RPMI8226 (cell line): ENCODE measurements around the gene RBPJL.
A peak's percentile ranks its signal among the peaks of the same experiment; 100 is the strongest.

Experiments
- DNase-seq: peaks from one replicate; pipeline ENCODE4 v3.0.0-alpha.2; 2015

The RBPJL gene

GRCh38 chr20:45320948-45321595 lies 14.4 kb downstream of the RBPJL start:
- DNase-seq = peak; percentile 84

- DNase-seq = peak; percentile 76
Measured at GRCh38 chr20:45322952-45323383, 16.3 kb downstream of the RBPJL start.

- DNase-seq = no peak
Measured at GRCh38 chr20:45323731-45324130, 17.1 kb downstream of the RBPJL start.

- no peak for DNase-seq
Measured at GRCh38 chr20:45325371-45325770, 18.7 kb downstream of the RBPJL start.

- no peak for DNase-seq
Measured at GRCh38 chr20:45328451-45328850, 21.8 kb downstream of the RBPJL start.

- no peak for DNase-seq
Measured at GRCh38 chr20:45329497-45330319, 23.1 kb downstream of the RBPJL start.

- DNase-seq = no peak
Measured at GRCh38 chr20:45330476-45330875, 23.8 kb downstream of the RBPJL start.

GRCh38 chr20:45336530-45337366 lies 30.1 kb downstream of the RBPJL start:
- DNase-seq = no peak

- DNase-seq = no peak
Measured at GRCh38 chr20:45337367-45338120, 30.9 kb downstream of the RBPJL start.

- DNase-seq = no peak
Measured at GRCh38 chr20:45338121-45339030, 31.7 kb downstream of the RBPJL start.

GRCh38 chr20:45339084-45339483 lies 32.4 kb downstream of the RBPJL start:
- DNase-seq = no peak

GRCh38 chr20:45339799-45340198 lies 33.2 kb downstream of the RBPJL start:
- DNase-seq = no peak

GRCh38 chr20:45340236-45340847 lies 33.7 kb downstream of the RBPJL start:
- peak; percentile 41 for DNase-seq

GRCh38 chr20:45340951-45341350 lies 34.3 kb downstream of the RBPJL start:
- no peak for DNase-seq

GRCh38 chr20:45341579-45341938 lies 34.9 kb downstream of the RBPJL start:
- no peak for DNase-seq

- no peak for DNase-seq
Measured at GRCh38 chr20:45341939-45342854, 35.6 kb downstream of the RBPJL start.

- DNase-seq = no peak
Measured at GRCh38 chr20:45342855-45343531, 36.4 kb downstream of the RBPJL start.

GRCh38 chr20:45343532-45344167 lies 37.0 kb downstream of the RBPJL start:
- DNase-seq = no peak
